Measurements from ENCODE around the gene IL10. TPM values are rescaled to one million over a fixed set of nuclear protein-coding genes. Genes with fewer than 3 reads are reported as not detected.
"Not testable (repeated sequence)": the region's sequence is repeated elsewhere in the genome, so short reads cannot be mapped to it uniquely, and the experiment has no call there.

The IL10 gene
- total RNA-seq, 1 donor from 2014 or later: not detected

DNA sequence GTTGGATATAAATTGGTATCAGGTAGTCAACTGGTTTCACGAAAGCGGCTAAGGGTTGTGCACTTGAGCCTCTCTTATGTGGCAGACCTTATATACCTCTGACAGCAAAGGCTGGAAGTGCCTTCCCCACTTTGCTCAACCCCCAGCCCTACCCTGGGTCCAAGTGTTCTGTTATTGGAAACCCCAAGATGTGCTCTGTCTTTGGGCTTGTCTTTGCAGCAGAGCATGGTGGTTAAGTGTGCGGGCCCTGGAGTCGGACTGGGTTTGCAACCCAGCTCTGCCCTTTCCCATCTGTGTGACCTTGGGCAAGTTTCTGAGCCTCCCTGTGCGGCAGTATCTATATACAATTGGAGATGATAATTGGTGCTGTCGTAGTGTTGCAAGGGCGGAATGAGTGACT lies 11.2 kb upstream of the IL10 start:
- peaks cover 2% of the 10 kb centered on the region for H3K9me3 Mint-ChIP-seq (ENCODE audit: unreplicated experiment)
- no peak overlapping the region for H3K27ac Mint-ChIP-seq (ENCODE audit: unreplicated experiment)
- H3K4me3 Mint-ChIP-seq (ENCODE audit: unreplicated experiment): no peak overlapping the region
- H3K27me3 Mint-ChIP-seq (ENCODE audit: unreplicated experiment): peaks cover 3% of the 10 kb centered on the region
- TF ChIP-seq, protein P1, sequence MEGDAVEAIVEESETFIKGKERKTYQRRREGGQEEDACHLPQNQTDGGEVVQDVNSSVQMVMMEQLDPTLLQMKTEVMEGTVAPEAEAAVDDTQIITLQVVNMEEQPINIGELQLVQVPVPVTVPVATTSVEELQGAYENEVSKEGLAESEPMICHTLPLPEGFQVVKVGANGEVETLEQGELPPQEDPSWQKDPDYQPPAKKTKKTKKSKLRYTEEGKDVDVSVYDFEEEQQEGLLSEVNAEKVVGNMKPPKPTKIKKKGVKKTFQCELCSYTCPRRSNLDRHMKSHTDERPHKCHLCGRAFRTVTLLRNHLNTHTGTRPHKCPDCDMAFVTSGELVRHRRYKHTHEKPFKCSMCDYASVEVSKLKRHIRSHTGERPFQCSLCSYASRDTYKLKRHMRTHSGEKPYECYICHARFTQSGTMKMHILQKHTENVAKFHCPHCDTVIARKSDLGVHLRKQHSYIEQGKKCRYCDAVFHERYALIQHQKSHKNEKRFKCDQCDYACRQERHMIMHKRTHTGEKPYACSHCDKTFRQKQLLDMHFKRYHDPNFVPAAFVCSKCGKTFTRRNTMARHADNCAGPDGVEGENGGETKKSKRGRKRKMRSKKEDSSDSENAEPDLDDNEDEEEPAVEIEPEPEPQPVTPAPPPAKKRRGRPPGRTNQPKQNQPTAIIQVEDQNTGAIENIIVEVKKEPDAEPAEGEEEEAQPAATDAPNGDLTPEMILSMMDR (IDR thresholded peaks at IDR 0.05; ENCODE audit: partially characterized antibody, unreplicated experiment): no peak
- peaks cover 12% of the 10 kb centered on the region for H3K4me1 Mint-ChIP-seq (ENCODE audit: low read depth, unreplicated experiment)
- no peak for DNase-seq
- H3K36me3 Mint-ChIP-seq (ENCODE audit: unreplicated experiment): no peaks in the 10 kb centered on the region

DNA sequence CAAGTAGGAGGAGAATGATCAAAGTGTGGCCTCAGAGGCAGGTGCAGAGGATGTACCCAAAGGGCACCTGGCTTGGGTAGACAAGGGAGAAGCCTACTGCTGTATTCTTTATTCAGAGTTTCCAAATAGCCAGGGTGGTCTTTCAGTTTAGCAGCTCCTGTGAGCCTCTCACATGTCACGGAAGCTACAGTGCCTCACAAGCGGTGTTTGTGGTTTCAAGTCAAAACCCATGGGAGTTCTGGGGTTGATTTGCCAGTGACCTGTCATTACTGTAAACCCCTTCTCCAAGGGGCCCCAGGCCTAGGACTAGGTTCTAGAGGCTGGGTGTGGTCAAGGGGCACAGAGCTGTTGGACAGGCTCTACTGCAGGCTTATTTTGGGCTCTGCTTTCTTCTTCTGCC lies 10.2 kb upstream of the IL10 start:
- TF ChIP-seq, protein P1 (IDR thresholded peaks at IDR 0.05; ENCODE audit: partially characterized antibody, unreplicated experiment): no peak
- DNase-seq: no peak
- H3K36me3 Mint-ChIP-seq (ENCODE audit: unreplicated experiment): no peaks in the 10 kb centered on the region
- peaks cover 3% of the 10 kb centered on the region for H3K27me3 Mint-ChIP-seq (ENCODE audit: unreplicated experiment)
- peaks cover 12% of the 10 kb centered on the region for H3K4me1 Mint-ChIP-seq (ENCODE audit: low read depth, unreplicated experiment)
- no peak overlapping the region for H3K4me3 Mint-ChIP-seq (ENCODE audit: unreplicated experiment)
- no peak overlapping the region for H3K27ac Mint-ChIP-seq (ENCODE audit: unreplicated experiment)
- peaks cover 2% of the 10 kb centered on the region for H3K9me3 Mint-ChIP-seq (ENCODE audit: unreplicated experiment)

DNA sequence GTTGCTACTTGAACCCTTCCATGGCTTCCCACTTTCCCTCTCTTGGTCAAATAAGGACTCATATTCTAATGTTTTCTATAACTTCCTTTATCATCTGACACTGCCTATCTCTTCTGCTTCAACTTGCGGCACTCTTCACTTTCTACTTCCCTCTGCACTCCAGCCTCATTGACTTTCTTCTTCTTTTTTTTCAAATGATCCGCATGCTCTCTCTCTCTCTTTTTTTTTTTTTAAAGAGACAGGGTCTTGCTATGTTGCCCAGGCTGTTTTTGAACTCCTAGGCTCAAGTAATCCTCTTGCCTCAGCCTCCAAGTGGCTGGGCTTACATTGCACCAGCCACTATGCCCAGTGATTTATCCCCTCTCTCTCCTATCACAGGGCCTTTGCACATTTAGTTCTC lies 7.3 kb upstream of the IL10 start:
- peaks cover 3% of the 10 kb centered on the region for H3K27me3 Mint-ChIP-seq (ENCODE audit: unreplicated experiment)
- DNase-seq: no peak
- no peaks in the 10 kb centered on the region for H3K36me3 Mint-ChIP-seq (ENCODE audit: unreplicated experiment)
- H3K4me1 Mint-ChIP-seq (ENCODE audit: low read depth, unreplicated experiment): peaks cover 5% of the 10 kb centered on the region
- no peaks in the 10 kb centered on the region for H3K9me3 Mint-ChIP-seq (ENCODE audit: unreplicated experiment)
- no peak overlapping the region for H3K27ac Mint-ChIP-seq (ENCODE audit: unreplicated experiment)
- TF ChIP-seq, protein P1 (IDR thresholded peaks at IDR 0.05; ENCODE audit: partially characterized antibody, unreplicated experiment): no peak
- no peak overlapping the region for H3K4me3 Mint-ChIP-seq (ENCODE audit: unreplicated experiment)

DNA sequence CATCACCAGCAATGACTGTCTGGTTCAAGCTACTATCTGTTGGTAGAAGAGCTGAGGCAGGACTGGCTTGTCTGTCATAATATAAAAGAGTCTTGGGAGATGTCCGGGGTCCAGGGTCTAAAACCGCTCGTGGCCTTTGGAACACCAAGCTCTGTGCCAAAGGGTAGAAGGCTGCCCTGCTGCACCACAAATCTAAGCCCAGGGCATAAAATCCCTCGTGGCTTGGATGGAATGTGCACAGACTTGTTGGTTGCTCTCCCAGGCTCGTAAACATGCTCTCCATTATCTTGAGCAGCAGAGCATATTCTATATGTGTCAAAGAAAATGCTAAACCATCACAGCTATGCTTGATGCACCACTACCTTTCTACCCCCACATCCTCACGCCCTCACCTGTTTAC lies 6.6 kb upstream of the IL10 start:
- H3K27me3 Mint-ChIP-seq (ENCODE audit: unreplicated experiment); H3K4me1 Mint-ChIP-seq (ENCODE audit: low read depth, unreplicated experiment); H3K4me3 Mint-ChIP-seq (ENCODE audit: unreplicated experiment); DNase-seq; H3K36me3 Mint-ChIP-seq (ENCODE audit: unreplicated experiment); H3K27ac Mint-ChIP-seq (ENCODE audit: unreplicated experiment); H3K9me3 Mint-ChIP-seq (ENCODE audit: unreplicated experiment): not testable (repeated sequence)

DNA sequence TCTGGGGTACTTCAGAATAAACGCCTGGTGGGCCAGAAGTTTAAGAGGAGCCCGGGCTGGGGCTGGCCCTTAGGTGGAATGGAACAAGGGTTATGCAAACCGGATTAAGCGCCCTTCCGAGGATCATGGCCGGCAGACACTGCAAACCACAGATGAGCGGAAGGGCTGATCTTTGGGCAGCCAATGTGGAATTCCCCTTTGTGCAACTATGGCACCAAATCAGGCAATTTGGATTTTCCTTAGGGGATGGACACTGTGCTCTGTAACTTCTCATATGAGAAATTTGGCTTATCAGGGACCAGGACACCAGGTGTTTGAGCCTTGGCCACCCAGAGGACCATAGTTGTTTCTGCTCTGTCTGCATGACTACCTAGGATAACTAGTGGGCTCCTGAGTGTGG lies 5.7 kb upstream of the IL10 start:
- TF ChIP-seq, protein P1 (IDR thresholded peaks at IDR 0.05; ENCODE audit: partially characterized antibody, unreplicated experiment): no peak
- Mint-ChIP-seq H3K4me3 (ENCODE audit: unreplicated experiment) (no peak overlapping the region), H3K36me3 (ENCODE audit: unreplicated experiment) (no peaks in the 10 kb centered on the region), H3K4me1 (ENCODE audit: low read depth, unreplicated experiment) (no peaks in the 10 kb centered on the region), H3K9me3 (ENCODE audit: unreplicated experiment) (no peaks in the 10 kb centered on the region), H3K27me3 (ENCODE audit: unreplicated experiment) (peaks cover 1% of the 10 kb centered on the region), H3K27ac (ENCODE audit: unreplicated experiment) (no peak overlapping the region)
- no peak for DNase-seq

DNA sequence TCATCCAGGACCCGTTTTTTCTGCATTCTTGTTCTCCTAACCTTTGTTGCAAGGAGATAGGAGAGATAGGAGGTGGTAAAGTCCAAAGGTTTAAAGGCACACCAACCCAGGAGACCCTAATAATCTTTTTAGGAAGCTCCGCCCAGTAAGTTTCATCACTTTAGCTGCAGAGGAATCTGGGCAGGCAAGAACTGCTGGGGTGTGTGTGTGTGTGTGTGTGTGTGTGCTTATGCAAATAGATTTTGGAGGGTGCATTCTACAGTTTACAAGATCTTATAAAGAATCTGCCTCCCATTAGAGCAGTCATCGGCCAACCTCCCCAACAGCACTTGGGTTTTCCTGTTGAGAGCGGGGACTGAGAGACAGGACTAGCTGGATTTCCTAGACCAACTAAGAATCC lies 3.9 kb upstream of the IL10 start:
- Mint-ChIP-seq H3K9me3 (ENCODE audit: unreplicated experiment) (no peaks in the 10 kb centered on the region), H3K36me3 (ENCODE audit: unreplicated experiment) (no peaks in the 10 kb centered on the region), H3K4me1 (ENCODE audit: low read depth, unreplicated experiment) (no peaks in the 10 kb centered on the region), H3K27ac (ENCODE audit: unreplicated experiment) (no peak overlapping the region), H3K4me3 (ENCODE audit: unreplicated experiment) (no peak overlapping the region), H3K27me3 (ENCODE audit: unreplicated experiment) (peaks cover 3% of the 10 kb centered on the region)
- DNase-seq: no peak
- TF ChIP-seq, protein P1 (IDR thresholded peaks at IDR 0.05; ENCODE audit: partially characterized antibody, unreplicated experiment): no peak
